Activated CD4-positive, alpha-beta T cell treated with anti-CD3 and anti-CD28 coated beads, Interleukin-2, amount 50 U/mL, for 24 hours (primary cell): ENCODE measurements around the gene TPGS1.
"Not testable (repeated sequence)": the region's sequence is repeated elsewhere in the genome, so short reads cannot be mapped to it uniquely, and the experiment has no call there.

Source experiments
- DNase-seq, 2 donors: peaks; one replicate each; pipeline ENCODE4 v3.0.0-alpha.2; 2020; ENCODE audit warnings: low read depth in 1 of 2, low spot score in 1 of 2

Gene TPGS1

GRCh38 chr19:475360-475759 lies 31.9 kb upstream of the TPGS1 start:
- no peak for DNase-seq

DNA sequence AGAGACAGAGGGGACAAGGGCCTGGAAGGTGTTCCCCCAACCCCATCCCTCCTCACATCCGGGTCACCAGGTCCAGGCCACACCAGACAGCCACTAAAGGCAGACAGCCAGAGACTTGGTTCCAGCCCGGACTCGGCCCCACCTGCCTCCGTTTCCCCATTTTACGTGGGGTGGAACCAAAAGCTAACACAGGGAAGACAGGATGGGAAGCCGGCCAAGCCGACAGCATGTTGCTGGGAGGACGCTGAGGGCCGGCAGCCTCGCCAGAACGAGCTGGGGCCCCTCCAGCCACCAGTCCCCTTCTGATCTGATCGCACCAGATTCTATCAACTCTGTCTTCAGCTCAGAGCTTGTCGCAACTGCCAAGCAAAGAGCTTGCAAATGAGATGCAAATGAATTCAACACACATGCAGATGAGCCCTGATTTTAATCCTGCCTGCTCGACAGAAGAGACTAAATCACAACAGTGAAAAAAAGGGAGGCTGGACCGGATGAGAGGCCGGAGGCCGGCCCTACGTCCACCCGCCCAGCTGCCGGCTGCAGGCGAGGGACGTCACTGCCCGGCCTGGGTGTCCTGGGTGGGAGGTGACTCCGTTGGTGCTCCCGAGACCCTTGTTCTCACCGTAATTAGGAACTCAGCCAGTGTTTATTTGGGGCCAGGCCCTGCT lies 28.9 kb upstream of the TPGS1 start:
- DNase-seq: no peak

DNA sequence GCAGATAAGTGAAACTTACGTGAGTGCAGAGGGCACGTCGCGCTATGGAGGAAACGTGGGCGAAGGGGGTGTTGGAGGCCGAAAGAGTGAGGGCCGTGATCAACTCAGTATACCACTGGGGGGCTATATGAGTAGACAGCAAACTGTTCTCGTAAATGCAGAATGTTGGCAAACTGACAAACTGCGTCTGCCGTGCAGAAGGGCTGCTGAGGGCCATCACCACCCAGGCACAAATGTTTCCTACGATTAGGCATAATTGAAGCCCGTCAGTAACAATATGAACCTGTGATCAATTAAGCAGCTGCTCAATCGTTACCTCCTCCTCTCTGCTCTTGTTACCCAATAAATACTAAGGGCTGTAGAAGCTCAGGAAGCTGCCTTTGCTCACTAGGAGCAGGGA lies 28.3 kb upstream of the TPGS1 start:
- DNase-seq: no peak

DNA sequence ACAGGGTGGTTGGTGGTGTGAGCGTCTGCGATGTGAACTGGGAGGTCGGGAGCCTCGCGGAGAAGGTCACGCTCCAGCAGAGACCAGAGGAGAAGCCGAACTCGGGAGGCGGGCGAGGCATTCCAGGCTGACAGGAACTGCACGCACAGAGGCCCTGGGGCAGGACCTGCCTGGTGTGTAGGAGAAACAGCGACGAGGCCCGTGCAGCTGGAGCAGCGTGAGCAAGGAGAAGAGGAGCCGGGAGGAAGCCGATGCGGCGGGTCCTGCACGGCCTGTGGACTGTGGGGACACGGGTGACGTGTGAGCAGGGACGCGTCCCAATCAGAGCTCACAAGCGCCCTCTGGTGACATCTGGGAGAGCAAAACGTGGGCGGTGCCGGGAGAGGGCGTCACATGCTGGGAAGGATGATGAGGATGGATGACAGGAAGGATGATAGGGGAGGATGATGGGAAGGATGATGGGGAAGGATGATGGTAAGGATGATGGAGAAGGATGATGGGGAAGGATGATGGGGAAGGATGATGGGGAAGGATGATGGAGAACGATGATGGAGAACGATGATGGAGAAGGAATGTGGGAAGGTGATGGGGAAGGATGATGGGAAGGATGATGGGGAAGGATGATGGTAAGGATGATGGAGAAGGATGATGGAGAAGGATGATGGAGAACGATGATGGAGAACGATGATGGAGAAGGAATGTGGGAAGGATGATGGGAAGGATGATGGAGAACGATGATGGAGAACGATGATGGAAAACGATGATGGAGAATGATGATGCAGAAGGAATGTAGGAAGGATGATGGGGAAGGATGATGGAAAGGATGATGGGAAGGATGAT lies 27.1 kb upstream of the TPGS1 start:
- peak in 1 of 2 donors; percentile 17 for DNase-seq

DNA sequence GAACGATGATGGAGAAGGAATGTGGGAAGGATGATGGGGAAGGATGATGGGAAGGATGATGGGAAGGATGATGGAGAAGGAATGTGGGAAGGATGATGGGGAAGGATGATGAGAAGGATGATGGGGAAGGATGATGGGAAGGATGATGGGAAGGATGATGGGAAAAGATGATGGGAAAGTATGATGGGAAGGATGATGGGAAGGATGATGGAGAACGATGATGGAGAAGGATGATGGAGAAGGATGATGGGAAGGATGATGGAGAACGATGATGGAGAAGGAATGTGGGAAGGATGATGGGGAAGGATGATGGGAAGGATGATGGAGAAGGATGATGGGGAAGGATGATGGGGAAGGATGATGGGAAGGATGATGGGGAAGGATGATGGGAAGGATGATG lies 26.2 kb upstream of the TPGS1 start:
- not testable (repeated sequence) for DNase-seq

- no peak for DNase-seq
Observed at GRCh38 chr19:482186-483041, 24.9 kb upstream of the TPGS1 start.

DNA sequence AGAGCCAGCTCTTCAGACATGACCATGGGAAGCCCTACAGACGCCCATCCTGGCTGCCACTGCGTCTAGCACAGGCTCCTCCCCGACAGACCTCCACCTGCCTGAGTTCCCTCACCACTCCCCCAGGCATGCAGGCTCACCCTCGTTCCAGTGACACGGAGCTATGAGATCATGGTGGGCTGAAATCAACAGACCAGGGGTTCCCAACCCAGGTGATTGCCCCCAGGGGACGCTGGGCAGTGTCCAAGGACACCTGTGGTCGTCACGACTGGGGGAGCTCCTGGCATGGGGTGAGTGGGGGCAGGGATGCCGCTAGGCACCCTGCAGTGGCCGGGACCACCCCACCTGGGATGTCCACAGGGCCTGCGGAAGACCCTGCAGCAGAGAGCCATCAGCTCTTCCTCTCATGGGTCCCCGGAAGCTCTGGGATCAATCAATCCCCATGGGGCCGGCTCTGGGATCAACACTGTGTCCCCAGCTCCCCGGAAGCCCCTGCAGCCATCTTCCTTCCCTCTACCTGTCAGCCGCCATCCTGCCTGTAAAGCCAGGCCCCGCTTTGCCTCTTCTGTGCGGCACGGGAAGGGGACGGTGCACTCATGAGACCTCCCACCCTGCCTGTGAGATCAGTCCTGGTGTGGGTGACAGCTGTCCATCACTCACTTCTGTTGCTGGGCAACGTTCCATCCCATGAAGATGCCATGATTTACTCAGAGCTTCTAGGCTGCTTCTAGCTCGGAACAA lies 23.8 kb upstream of the TPGS1 start:
- DNase-seq: no peak

GRCh38 chr19:484494-484893 lies 22.8 kb upstream of the TPGS1 start:
- DNase-seq: no peak

DNA sequence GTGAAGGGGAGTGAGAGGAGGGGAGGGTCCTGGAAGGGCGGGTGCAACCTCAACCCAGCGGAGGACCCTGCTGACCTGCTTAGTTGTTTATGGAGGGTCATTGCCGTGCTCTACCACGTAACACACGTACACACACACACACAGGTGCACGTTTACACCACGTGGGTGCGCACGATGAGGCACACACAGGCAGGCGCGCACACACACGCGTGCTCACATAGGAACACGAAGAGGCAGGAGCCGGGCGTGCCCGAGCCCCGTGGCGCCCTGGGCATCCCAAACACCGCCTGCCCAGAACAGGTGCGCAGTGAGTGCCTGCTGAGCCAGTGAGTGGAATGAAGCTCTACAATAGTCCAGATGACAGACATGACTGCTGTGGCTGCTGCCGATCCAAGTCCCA lies 22.2 kb upstream of the TPGS1 start:
- no peak for DNase-seq

- no peak for DNase-seq
Observed at GRCh38 chr19:485583-486236, 21.6 kb upstream of the TPGS1 start.

- DNase-seq: peak; percentile 82 to 88
Observed at GRCh38 chr19:488505-489417, 18.5 kb upstream of the TPGS1 start.

GRCh38 chr19:489418-490196 lies 17.7 kb upstream of the TPGS1 start:
- DNase-seq: no peak

DNA sequence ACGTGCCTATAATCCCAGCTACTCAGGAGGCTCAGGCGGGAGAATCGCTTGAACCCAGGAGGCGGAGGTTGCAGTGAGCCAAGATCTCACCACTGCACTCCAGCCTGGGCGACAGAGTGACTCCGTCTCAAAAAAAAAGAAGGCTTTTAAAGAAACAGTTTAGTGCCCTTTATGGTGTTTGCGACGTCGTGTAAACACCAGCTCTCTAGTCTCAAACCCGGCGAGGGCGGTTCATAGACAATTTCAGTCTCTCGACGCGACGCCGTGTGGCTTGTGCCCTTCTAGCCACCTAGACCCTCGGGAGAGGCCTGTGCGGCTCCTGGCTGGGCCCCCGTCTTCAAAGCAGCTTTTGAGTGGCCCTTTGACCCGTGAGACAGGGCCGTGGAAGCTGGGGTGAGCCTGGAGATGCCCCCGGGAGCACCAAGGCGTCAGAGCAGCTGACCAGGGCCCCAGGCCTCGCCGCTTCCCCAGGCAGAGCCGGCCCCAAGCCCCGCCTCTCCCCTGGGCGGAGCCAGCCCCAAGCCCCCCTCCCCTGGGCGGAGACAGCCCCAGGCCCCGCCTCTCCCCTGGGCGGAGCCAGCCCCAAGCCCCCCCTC lies 16.1 kb upstream of the TPGS1 start:
- no peak for DNase-seq

DNA sequence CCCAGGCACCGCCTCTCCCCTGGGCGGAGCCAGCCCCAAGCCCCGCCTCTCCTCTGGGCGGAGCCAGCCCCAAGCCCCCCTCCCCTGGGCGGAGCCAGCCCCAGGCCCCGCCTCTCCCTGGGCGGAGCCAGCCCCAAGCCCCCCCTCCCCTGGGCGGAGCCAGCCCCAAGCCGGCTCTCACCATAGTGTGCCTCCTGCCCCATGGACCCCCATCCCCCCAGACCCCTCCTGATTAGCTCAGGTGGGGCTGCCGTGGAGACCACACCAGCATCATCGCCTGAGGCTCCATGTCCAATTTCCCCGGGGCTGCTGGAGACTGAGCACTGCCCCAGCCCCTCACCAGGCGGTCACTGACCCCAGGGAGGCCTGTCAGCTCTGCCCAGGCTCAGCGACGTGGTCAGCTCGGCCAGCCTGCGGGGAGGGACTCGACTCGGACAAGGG lies 15.2 kb upstream of the TPGS1 start:
- no peak for DNase-seq

- DNase-seq: no peak
Observed at GRCh38 chr19:493391-494170, 13.7 kb upstream of the TPGS1 start.

- DNase-seq: no peak
Observed at GRCh38 chr19:494171-495080, 12.9 kb upstream of the TPGS1 start.

DNA sequence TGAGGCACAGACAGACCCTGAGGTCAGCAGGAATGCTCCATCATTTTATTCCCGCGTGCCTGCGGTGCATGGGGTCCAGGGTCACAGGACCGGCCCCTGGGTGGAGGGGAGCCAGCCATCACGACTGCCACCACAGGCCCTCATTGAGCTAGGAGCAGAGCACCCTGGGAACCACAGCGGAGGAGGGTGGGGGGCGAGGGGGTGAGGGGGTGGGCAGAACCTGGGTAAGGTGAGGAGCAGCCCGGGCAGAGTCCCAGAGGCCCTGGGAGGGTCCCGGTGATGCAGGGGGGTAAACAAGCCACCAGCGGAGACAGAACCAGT lies 12.3 kb upstream of the TPGS1 start:
- DNase-seq: no peak
